ENCODE measurements around the gene TRIM72. TPM values are rescaled to one million over a fixed set of nuclear protein-coding genes. Genes with fewer than 3 reads are reported as not detected.
"Not testable (repeated sequence)": the region's sequence is repeated elsewhere in the genome, so short reads cannot be mapped to it uniquely, and the experiment has no call there.

TRIM72 gene
- total RNA-seq, 4 donors from 2014 or later = under 0.01 to 0.60 (median 0.21) TPM; not detected in 1

GRCh38 chr16:31190818-31191444 lies 23.0 kb upstream of the TRIM72 start:
- 92 to 95% methylated on average over 17 of the region's 17 CpGs for WGBS, 2 donors
- Histone ChIP-seq H3K27ac (no peak overlapping the region), H3K4me1 (peaks cover 0 to 19% (median 0%) of the 10 kb centered on the region in 4 donors), H3K4me3 (no peak overlapping the region), H3K9me3 (no peaks in the 10 kb centered on the region), H3K36me3 (peaks cover 7 to 100% (median 45%) of the 10 kb centered on the region in 3 donors), H3K27me3 (no peaks in the 10 kb centered on the region)
- TF ChIP-seq POLR2A (IDR thresholded peaks at IDR 0.05) (no peak), EP300 (IDR thresholded peaks at IDR 0.05) (no peak), CTCF (IDR thresholded peaks at IDR 0.05) (no peak)
- DNase-seq (ENCODE audit: low spot score in 2 of 2) = no peak

GRCh38 chr16:31191697-31192428 lies 22.1 kb upstream of the TRIM72 start:
- H3K36me3 ChIP-seq = peaks cover 7 to 100% (median 37%) of the 10 kb centered on the region in 3 donors
- WGBS, 2 donors = 83 to 84% methylated on average over 5 of the region's 5 CpGs
- TF ChIP-seq EP300 (IDR thresholded peaks at IDR 0.05) = no peak
- TF ChIP-seq CTCF (IDR thresholded peaks at IDR 0.05) = no peak
- no peak for TF ChIP-seq POLR2A (IDR thresholded peaks at IDR 0.05)
- no peak overlapping the region for H3K27ac ChIP-seq
- H3K27me3 ChIP-seq = no peaks in the 10 kb centered on the region
- DNase-seq (ENCODE audit: low spot score in 2 of 2) = no peak
- H3K4me3 ChIP-seq = no peak overlapping the region
- peaks cover 0 to 10% (median 0%) of the 10 kb centered on the region in 4 donors for H3K4me1 ChIP-seq
- no peaks in the 10 kb centered on the region for H3K9me3 ChIP-seq

GRCh38 chr16:31192856-31193642 lies 20.9 kb upstream of the TRIM72 start:
- H3K4me3 ChIP-seq = no peak overlapping the region
- no peak for DNase-seq (ENCODE audit: low spot score in 2 of 2)
- no peak overlapping the region for H3K27ac ChIP-seq
- TF ChIP-seq POLR2A (IDR thresholded peaks at IDR 0.05) = no peak
- no peaks in the 10 kb centered on the region for H3K4me1 ChIP-seq
- WGBS, 2 donors = 84 to 88% methylated on average over 16 of the region's 16 CpGs
- no peaks in the 10 kb centered on the region for H3K27me3 ChIP-seq
- H3K9me3 ChIP-seq = no peaks in the 10 kb centered on the region
- H3K36me3 ChIP-seq = peaks cover 7 to 100% (median 33%) of the 10 kb centered on the region in 3 donors

GRCh38 chr16:31193874-31194273 lies 20.0 kb upstream of the TRIM72 start:
- 84 to 85% methylated on average over 2 of the region's 2 CpGs for WGBS, 2 donors
- Histone ChIP-seq H3K4me1 (no peaks in the 10 kb centered on the region), H3K9me3 (no peaks in the 10 kb centered on the region), H3K4me3 (no peak overlapping the region), H3K36me3 (peaks cover 7 to 99% (median 33%) of the 10 kb centered on the region in 3 donors), H3K27ac (no peak overlapping the region), H3K27me3 (no peaks in the 10 kb centered on the region)
- DNase-seq (ENCODE audit: low spot score in 2 of 2) = no peak
- TF ChIP-seq CTCF (IDR thresholded peaks at IDR 0.05) = no peak
- TF ChIP-seq EP300 (IDR thresholded peaks at IDR 0.05) = no peak
- no peak for TF ChIP-seq POLR2A (IDR thresholded peaks at IDR 0.05)

- H3K27ac ChIP-seq = no peak overlapping the region
- no peak for DNase-seq (ENCODE audit: low spot score in 2 of 2)
- no peak overlapping the region for H3K4me3 ChIP-seq
- 80 to 82% methylated on average over 7 of the region's 7 CpGs for whole genome bisulfite sequencing, 2 donors
- peaks cover 7 to 99% (median 26%) of the 10 kb centered on the region in 3 donors for H3K36me3 ChIP-seq
- no peaks in the 10 kb centered on the region for H3K9me3 ChIP-seq
- TF ChIP-seq EP300 (IDR thresholded peaks at IDR 0.05) = no peak
- TF ChIP-seq POLR2A (IDR thresholded peaks at IDR 0.05) = no peak
- TF ChIP-seq CTCF (IDR thresholded peaks at IDR 0.05) = no peak
- no peaks in the 10 kb centered on the region for H3K27me3 ChIP-seq
- peaks cover 0 to 1% (median 0%) of the 10 kb centered on the region in 4 donors for H3K4me1 ChIP-seq
These were observed 19.0 kb upstream of the TRIM72 start for GRCh38 chr16:31194898-31195297.

- Histone ChIP-seq H3K36me3 (peaks cover 4 to 92% (median 16%) of the 10 kb centered on the region in 3 donors), H3K4me1 (peaks cover 0 to 11% (median 3%) of the 10 kb centered on the region in 4 donors)
- H3K4me3 ChIP-seq; DNase-seq (ENCODE audit: low spot score in 2 of 2); H3K27ac ChIP-seq; H3K9me3 ChIP-seq; H3K27me3 ChIP-seq: not testable (repeated sequence)
- WGBS, 2 donors = 95 to 97% methylated on average over 11 of the region's 11 CpGs
These were observed 18.1 kb upstream of the TRIM72 start for GRCh38 chr16:31195861-31196260.
